T follicular helper cell (primary cell): ENCODE results near the gene IRF2.

ENCODE experiments used
- DNase-seq: peaks from one replicate; pipeline ENCODE4 v3.0.0-alpha.2; 2020; ENCODE audit warnings: low read depth

IRF2 gene

DNA sequence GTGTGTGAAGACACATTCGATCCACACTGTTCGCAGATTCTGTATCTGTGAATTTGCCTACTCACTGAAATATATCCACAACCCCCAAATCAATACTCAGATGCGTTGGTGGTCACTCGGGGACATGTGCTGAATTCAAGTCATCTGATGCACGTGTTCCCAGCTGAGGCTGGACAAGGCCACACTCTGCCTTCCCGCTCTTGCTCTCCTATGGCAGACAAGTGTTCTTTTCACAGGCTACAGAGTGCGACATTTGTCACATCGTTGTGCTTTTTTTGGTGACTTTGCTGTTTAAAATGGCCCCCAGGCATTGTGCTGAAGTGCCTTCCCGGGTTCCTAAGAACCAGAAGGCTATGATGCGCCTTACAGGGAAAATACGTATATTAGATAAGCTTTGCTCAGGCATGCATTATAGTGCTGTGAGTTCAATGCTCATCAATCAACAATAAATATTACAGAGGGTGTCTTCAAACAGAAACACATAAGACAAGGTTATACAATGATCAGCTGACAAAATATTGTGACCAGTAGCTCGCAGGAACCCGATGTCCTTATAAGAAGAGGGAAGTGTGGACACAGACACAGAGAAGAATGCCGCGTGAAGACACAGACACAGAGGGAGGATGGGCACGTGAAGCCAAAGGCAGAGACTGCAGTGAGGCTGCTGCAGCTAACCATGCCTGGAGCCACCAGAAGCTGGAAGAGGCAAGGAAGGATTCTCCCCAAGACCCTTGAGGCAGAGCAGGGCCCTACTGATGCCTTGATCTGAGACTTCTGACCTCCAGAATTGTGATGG lies 42.0 kb downstream of the IRF2 start:
- DNase-seq = no peak

DNA sequence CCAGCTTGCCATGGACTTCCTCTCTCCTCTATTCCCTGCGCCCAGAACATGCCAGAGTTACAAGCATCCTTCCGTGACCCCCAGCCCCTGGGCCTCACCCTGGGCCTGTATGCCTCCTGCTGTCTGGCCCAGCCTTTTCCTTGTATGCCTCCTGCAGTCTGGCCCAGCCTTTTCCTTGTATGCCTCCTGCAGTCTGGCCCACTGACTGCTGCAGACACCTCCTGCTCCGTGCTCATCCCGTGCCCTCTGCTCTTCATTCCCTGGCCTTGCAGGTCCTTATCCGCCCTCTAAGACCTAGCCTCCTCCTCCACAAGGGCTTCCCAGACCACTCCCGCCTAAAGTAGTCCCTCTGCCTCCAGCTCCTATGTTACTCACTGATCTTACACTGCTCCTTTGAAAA lies 44.2 kb downstream of the IRF2 start:
- no peak for DNase-seq

GRCh38 chr4:184428787-184429186 lies 45.6 kb downstream of the IRF2 start:
- DNase-seq = no peak

DNA sequence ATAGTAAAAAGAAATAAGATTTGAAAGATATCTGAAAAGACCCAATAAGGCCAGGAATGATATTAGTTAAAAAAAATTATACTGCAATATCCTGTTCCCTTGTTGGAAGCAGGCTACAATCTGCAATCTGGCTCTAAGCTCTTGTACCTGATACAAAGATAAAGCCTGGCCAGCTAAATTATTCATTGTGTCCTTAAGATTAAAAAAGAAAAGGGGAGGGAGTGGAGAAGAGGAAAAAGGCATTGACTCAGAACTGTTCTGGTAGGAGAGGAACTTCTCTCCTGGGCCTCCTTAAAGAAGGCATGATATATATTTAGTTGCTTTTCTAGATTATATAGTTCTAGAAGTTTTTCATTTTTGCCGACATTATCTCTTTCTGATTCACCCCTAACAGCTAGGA lies 46.7 kb downstream of the IRF2 start:
- DNase-seq = no peak

GRCh38 chr4:184427093-184427492 lies 47.3 kb downstream of the IRF2 start:
- DNase-seq = no peak

- no peak for DNase-seq
These were observed 49.2 kb downstream of the IRF2 start for GRCh38 chr4:184424993-184425758.

DNA sequence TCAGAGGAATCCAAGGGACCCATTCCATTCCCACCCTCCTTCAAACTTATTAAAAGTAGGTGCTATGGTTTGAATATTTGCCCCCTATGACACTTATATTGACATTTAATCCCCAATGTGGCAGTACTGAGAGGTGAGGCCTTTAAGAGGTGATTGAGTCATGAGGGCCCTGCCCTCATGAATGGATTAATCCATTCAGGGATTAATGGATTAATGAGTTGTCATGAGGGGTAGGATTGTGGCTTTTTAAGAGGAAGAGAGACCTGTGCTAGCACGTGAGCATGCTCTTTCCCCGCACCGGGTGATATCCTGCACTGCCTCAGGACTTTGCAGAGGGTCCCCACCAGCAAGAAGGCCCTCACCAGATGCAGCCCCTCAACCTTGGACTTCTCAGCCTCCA lies 50.1 kb downstream of the IRF2 start:
- DNase-seq = no peak

DNA sequence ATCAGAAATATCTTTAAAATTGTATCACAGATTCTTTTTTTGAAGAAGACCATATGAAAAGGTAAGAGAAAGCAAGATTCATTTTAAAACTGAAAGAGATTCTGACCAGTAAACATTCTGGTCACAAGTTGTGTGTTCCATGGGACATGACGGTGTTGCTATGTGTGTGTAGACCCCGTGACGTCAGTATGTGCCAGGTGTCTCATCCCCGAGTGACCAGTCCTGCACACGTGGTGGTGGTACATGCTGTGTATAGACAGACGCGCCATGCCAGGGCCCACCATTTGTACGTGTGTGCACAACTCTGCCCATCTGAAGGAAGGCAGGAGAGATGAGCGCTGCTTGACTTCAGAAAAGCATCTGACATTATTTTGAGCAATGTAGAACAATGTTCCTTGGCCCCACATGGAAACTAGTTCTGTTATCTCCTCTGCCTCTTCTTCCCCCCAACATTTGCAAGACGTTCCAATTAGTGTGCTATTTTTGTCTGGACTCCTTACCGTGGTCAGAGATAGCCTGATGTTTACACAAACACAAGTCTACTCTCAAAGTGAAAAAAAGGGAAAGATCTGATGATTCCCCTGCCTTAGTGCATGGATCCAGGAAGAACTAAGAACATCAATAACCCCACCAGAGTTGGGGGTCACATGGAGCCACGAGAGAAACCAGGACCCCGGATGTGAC lies 51.2 kb downstream of the IRF2 start:
- DNase-seq = no peak

- no peak for DNase-seq
These were observed 52.0 kb downstream of the IRF2 start for GRCh38 chr4:184422378-184422777.

GRCh38 chr4:184421533-184422155 lies 52.7 kb downstream of the IRF2 start:
- DNase-seq = no peak

DNA sequence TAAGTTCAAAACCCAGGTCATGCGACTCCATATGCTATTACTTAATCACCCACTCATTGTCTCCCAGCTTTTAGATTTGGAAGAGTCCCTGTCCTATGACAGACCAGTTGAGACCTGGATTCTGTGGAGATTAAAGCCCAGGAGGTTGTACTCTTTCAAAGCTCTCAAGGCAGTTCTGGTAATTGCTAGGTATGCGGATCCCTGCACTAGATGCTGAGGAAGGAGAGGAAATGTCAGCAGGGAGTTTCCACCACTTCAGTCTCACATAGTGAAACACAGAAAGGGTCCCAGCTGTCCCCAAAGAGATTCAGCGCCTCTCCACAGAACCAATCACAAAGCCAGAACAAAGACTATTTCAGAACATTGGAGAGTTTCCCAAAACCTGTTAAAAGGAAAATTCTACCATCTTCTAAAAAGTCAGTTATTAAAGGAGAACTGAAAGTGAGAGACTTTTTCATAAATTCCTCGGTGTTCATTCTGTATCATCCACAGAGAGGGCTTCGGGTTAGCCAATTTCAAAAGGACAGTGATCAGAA lies 53.4 kb downstream of the IRF2 start:
- DNase-seq = no peak

DNA sequence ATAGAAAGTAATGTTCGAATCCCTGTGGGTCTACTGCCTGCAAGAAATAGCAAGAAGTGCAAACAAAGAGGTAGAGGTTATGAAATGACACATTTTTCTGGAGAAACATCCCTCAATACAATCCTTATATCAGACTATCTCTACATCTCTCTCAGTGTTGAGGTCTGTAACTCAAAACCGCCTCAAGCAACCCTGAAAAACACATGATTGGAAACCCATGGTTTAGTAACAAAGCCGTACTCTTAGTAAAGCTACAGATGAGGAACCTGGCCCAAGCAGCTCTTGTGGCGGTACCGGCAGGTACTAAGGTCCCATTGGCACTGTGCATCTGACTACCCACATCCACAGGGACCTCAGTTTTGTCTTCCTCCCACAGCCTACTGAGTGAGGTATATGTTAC lies 53.9 kb downstream of the IRF2 start:
- no peak for DNase-seq

DNA sequence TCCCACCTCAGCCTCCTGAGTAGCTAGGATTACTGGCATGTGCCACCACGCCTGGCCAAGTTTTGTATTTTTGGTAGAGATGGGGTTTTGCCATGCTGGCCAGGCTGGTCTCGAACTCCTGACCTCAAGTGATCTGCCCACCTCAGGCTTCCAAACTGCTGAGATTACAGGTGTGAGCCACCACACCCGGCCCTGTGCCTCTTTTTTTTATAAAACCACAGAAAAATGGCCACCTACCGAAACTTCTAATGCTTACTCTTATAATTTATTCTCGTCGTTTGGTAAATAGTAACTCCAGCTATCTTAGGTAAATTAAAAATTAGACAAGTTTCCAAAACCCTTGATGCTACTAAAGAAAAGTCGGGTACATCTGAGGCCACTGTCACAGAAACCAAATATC lies 54.4 kb downstream of the IRF2 start:
- no peak for DNase-seq

- no peak for DNase-seq
These were observed 56.4 kb downstream of the IRF2 start for GRCh38 chr4:184417802-184418511.

- no peak for DNase-seq
These were observed 57.2 kb downstream of the IRF2 start for GRCh38 chr4:184416913-184417734.

- no peak for DNase-seq
These were observed 59.3 kb downstream of the IRF2 start for GRCh38 chr4:184415071-184415470.

DNA sequence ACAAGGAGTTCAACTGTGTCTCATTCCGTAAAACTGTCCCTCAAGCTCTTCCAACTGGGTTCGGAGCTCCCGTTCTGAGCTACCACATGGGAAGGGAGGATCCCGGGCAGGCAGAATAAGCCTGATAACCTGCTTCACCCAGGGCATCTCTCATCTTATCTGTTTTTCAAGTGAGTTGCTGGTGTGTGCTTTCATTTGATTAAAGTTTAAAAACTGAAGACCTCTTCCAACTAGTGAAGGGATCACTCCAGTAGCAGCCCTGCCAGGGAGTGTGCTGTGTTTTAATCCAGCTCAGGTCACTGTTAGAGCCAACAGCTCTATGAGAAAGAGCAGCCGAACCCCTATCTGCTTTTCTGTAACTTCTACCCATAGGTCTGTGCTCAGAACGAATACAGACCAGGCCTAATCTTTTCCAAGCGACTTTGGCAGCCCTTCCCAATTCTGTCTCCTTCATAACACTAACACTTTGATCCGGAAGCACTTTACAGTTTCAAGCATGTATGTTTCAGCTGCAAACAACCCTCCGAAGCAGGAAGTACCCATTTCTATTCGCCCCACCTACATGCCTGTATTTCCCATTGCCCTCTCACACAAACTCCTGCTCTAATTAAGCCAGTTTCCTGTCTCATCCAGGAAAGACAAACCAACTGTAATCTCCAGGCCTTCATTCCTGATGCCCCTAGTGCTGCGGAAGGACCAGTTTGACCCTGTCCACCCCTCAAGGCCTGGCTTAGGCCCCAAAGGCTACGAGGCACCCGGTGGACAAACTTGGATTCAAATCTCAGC lies 60.9 kb downstream of the IRF2 start:
- no peak for DNase-seq

GRCh38 chr4:184410748-184411147 lies 63.6 kb downstream of the IRF2 start:
- DNase-seq = no peak

DNA sequence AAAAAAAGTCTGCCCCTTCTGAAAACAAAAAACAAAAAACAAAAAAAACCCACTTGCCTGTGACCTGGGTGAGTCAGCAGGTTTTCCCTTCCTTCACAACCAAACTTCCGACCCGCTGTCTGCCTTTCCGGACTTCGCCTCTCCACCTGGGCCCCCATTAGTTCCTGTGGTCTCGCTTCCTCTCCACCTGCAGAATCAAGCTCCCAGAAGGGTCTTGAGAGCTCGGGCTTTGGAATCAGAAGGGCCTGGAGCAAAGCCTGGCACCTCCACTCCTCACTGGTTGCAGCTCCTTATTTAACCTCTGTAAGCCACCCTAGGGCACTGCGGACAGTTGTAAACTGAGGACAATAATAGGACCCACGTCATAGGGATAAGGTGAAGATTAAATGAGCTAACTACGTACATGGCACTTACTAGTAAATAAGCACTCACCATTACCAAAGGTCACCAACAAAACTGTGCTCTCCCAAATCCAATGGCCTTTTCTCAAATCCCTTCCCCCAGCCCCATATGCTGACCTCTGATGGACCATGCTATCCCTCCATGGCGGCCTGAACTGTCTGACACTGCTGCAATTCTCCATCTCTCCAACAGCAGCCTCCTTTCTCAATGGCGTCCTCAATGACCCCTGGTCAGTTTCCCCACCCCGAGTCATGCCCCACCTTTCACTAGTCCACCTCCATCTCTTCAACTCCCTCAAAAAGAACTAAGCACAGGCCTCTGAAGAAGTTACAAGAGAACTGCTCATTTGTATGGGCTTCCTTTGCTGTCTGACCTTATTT lies 64.2 kb downstream of the IRF2 start:
- DNase-seq = no peak
